ENCODE measurements around the gene GNL3. TPM values are rescaled to one million over a fixed set of nuclear protein-coding genes. Genes with fewer than 3 reads are reported as not detected.

GNL3 gene
- total RNA-seq, 4 donors from 2014 or later, result 19.1 to 54.5 (median 37.4) TPM

DNA sequence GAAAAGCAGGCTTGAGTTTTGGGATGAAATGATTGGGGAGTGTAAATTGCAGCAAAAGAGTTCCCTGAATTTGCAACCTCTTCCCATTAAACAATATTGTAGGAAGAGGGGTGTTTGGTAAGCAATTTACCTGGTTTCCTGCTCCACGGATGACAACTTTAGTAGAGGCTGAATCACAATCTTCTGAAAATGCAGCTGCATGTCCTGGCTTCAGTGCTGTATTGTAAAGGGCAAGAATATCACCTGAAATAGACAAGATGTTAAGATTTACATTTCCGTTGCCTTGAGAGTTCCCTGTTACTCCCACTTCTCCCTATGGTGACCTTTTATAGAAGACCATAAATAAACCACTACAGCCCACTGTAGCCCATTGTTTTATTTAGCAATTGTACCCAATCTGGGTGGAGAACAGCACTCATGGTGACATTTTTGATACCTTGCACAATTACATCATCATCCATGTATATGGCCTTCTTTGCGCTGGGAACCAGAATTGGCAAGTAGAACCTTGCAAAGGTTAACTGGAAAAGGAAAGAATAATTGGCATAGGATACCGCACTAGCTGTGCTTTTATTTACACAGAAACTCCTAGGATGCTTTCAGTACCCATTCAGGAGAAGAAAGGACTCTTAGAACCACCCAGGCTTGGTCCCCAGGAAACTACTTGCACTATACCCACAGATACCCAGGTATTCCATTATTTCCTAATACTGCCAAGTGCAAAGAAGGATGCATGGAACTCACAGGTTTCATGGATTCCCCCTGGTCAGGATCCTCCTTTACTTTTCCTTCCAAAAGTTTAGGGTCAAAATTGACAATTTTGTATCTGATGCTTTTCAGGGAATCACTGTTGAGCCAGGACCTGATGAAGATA, 10.2 kb downstream of the GNL3 start:
- no peak overlapping the region for H3K4me3 ChIP-seq
- H3K27me3 ChIP-seq, result no peaks in the 10 kb centered on the region
- peaks cover 0 to 64% (median 28%) of the 10 kb centered on the region in 4 donors for H3K36me3 ChIP-seq
- in situ Hi-C loops (cut with MboI; ENCODE audit: low pct_ligation_motif_present in 1 of 4, low pct_unique_long_range_greater_than_20kb in 1 of 4, low sequenced_read_pairs in 3 of 4), result no loop called here
- H3K9me3 ChIP-seq, result no peaks in the 10 kb centered on the region
- intact Hi-C loops (cut with DNase I; ENCODE audit: low total_unique reads), result no loop called here
- H3K4me1 ChIP-seq, result no peaks in the 10 kb centered on the region
- no peak for DNase-seq
- 68 to 85% methylated on average over 4 of the region's 4 CpGs for WGBS, 2 donors (ENCODE audit: low coverage in 1 of 2)
- no peak overlapping the region for H3K27ac ChIP-seq
- no peak for TF ChIP-seq POLR2AphosphoS5 (IDR thresholded peaks at IDR 0.05)
- TF ChIP-seq POLR2A (IDR thresholded peaks at IDR 0.05), result no peak
- TF ChIP-seq CTCF (IDR thresholded peaks at IDR 0.05), result no peak
- TF ChIP-seq EP300 (IDR thresholded peaks at IDR 0.05; ENCODE audit: low read depth), result no peak

DNA sequence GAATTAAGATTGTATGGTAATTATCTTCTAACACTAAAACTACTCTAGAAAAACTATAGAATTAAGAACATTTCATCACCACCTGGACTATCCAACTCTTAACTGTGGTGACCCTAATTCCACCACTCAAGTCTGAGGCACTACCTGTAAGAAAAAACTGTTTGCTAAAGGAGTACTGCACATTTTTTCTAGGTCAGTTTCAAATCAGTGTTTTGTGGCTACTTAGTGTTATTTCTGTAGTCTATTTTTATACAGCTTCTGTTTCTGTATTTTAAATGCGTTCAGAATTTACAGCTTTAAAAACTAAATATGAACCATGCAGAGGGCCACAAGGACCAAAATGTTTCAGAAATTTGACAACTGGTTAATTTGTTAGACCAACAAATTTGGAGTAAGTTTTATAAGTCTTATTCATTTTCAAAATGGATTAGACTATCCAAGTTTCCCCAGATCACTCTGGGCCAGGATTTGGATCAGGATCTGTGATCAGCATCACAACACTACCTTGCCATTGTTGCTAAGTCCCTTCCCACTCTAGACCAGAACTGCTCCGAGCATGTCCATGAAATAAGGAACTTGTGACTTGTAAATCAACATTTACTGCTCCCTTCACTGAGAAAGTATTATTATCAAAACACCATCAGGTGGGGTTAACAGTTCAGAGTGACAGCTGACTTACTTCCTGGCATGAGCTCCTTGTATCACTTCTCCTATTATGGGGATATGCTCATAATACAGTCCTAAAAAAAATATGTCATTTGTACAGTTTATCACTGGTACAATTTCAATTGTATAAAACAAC, 11.2 kb downstream of the GNL3 start:
- no peak for DNase-seq
- intact Hi-C loops (cut with DNase I; ENCODE audit: low total_unique reads) (no loop called here), in situ Hi-C loops (cut with MboI; ENCODE audit: low pct_ligation_motif_present in 1 of 4, low pct_unique_long_range_greater_than_20kb in 1 of 4, low sequenced_read_pairs in 3 of 4) (no loop called here)
- TF ChIP-seq CTCF (IDR thresholded peaks at IDR 0.05), result no peak
- Histone ChIP-seq H3K27ac (peak overlapping the region in 1 of 4 donors; percentile 18), H3K36me3 (peaks cover 0 to 55% (median 24%) of the 10 kb centered on the region in 4 donors), H3K27me3 (no peaks in the 10 kb centered on the region), H3K9me3 (no peaks in the 10 kb centered on the region), H3K4me1 (no peaks in the 10 kb centered on the region), H3K4me3 (no peak overlapping the region)
- WGBS, 2 donors (ENCODE audit: low coverage in 1 of 2), result 77 to 82% methylated on average over 2 of the region's 2 CpGs

DNA sequence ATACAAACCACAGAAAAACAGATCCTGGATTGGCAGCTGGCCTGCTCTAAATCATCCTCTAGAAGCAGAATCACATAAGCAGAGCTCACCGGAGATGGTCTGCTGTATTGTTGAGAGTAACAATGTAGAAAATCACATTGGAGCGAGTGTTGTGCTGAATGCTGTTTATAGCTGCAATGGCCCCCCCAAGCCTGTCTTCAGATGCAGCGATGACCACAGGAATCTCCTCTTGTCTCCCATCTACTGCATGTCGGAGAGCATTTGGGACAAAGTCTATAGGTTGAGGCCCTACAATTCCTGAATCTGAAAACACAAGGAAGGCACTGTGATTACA, 11.8 kb downstream of the GNL3 start:
- in situ Hi-C loops (cut with MboI; ENCODE audit: low pct_ligation_motif_present in 1 of 4, low pct_unique_long_range_greater_than_20kb in 1 of 4, low sequenced_read_pairs in 3 of 4) (no loop called here), intact Hi-C loops (cut with DNase I; ENCODE audit: low total_unique reads) (no loop called here)
- no peaks in the 10 kb centered on the region for H3K9me3 ChIP-seq
- peaks cover 0 to 49% (median 21%) of the 10 kb centered on the region in 4 donors for H3K36me3 ChIP-seq
- no peak overlapping the region for H3K4me3 ChIP-seq
- H3K27me3 ChIP-seq, result no peaks in the 10 kb centered on the region
- no peak for TF ChIP-seq POLR2A (IDR thresholded peaks at IDR 0.05)
- no peak for TF ChIP-seq CTCF (IDR thresholded peaks at IDR 0.05)
- no peak for TF ChIP-seq EP300 (IDR thresholded peaks at IDR 0.05; ENCODE audit: low read depth)
- TF ChIP-seq POLR2AphosphoS5 (IDR thresholded peaks at IDR 0.05), result no peak
- DNase-seq, result no peak
- H3K27ac ChIP-seq, result peak overlapping the region in 1 of 4 donors; percentile 7
- 90 to 92% methylated on average over 2 to 4 of the region's 4 CpGs for WGBS, 2 donors (ENCODE audit: low coverage in 1 of 2)
- no peaks in the 10 kb centered on the region for H3K4me1 ChIP-seq

- no peaks in the 10 kb centered on the region for H3K27me3 ChIP-seq
- H3K9me3 ChIP-seq, result no peaks in the 10 kb centered on the region
- DNase-seq, result no peak
- in situ Hi-C loops (cut with MboI; ENCODE audit: low pct_ligation_motif_present in 1 of 4, low pct_unique_long_range_greater_than_20kb in 1 of 4, low sequenced_read_pairs in 3 of 4) (no loop called here), intact Hi-C loops (cut with DNase I; ENCODE audit: low total_unique reads) (no loop called here)
- H3K4me1 ChIP-seq, result peaks cover 12 to 34% (median 28%) of the 10 kb centered on the region in 4 donors
- H3K4me3 ChIP-seq, result no peak overlapping the region
- H3K27ac ChIP-seq, result peak overlapping the region in 2 of 4 donors; percentile 84 to 95
- peaks cover 0 to 3% (median 0%) of the 10 kb centered on the region in 4 donors for H3K36me3 ChIP-seq
- no peak for TF ChIP-seq POLR2AphosphoS5 (IDR thresholded peaks at IDR 0.05)
- TF ChIP-seq POLR2A (IDR thresholded peaks at IDR 0.05), result no peak
- no peak for TF ChIP-seq EP300 (IDR thresholded peaks at IDR 0.05; ENCODE audit: low read depth)
- TF ChIP-seq CTCF (IDR thresholded peaks at IDR 0.05), result no peak
- WGBS, 2 donors (ENCODE audit: low coverage in 1 of 2), result 88 to 93% methylated on average over 4 to 7 of the region's 7 CpGs
Observed at GRCh38 chr3:52703341-52703740, 17.5 kb downstream of the GNL3 start.
